Endometrium (tissue), 2 donors: ENCODE measurements around the gene CLK2.
A peak's percentile ranks its signal among the peaks of the same experiment; 100 is the strongest.
"Not testable (repeated sequence)": the region's sequence is repeated elsewhere in the genome, so short reads cannot be mapped to it uniquely, and the experiment has no call there.

Experiments
- FAIRE-seq: peaks from 2 replicates; lab custom pipeline; 2012; peaks lifted over from hg19 to GRCh38; lab: Jason Lieb, UNC
- donor health status: control.
- donor health status: control.

Gene CLK2

DNA sequence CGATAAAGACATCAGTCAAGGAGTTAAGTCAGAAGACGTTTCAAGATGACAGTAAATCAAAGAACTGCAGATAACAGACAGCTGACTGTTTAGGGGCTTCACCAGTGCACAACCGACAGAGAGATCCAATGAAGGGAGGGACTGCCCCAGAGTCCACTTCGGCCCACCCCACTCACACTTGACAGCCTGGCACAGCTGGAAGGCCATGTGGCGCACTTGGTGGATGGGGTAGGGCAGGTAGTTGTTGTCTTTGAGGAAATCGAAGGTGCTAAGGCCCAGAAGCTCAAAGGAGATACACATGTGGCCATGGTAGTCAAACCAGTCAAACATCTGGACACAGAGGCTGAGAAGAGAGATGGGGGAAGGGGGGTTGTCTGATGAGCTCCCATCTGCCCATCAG, 6.8 kb downstream of the CLK2 start:
- no peak for FAIRE-seq

DNA sequence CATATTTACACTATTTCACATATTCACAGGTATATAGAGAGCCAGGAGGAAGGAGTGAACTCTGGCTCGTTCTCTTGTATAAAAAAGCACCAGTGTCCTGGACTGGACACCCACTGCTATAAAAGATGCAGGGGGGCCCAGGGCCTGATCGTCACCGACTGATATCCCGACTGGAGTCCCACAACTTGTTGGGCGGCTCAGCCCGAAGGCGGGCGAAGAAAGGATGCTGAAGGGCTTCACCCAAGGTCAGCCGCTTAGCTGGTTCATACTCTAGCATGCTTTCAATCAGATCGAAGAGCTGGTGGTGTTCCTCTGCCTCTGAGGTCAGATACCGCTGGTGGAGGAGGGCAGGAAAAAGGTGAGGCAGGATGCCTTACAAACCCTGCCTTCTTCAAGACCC, 10.2 kb downstream of the CLK2 start:
- no peak for FAIRE-seq

DNA sequence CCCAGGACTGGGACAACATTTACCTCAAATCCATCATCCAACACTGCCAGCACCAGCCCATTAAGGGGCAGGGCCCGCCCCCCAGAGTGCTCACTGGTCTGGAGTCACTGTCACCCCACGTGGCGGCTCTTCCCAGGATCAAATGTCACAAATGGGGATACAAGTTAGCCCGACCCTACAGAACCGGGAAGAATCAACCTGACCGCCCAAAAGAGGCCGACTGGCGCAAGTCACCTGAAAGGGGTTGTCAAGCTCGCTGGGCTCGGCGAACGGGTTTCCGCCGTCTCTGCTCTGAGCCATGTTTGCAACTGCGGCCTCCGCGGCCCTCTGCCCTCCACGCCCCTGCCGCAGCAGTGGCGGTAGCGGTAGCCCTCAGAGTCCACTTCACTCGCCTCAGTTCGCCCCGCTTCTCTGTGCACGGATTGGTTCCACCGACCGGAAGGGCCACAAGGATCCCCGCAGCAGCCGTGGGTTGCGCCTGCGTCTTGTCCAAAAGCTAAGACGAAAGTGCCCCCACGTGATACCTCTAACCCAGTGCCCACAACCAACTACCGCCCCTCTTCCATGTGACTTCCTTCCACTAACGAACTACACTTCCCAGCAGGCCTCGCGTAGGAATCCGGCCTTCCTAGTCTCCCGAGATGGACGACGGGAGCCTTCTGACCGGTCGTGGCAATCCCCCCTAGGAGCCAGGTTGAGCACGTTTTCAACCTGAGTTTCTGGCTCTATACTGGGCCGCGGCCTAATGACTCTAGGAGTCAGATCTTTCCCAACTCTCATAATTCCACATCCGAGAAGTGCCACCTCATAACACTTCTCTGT, 11.2 kb downstream of the CLK2 start, which contains the start of gene SCAMP3:
TSS of gene SCAMP3 (minus strand) at position 509 of the 822 bp plus-strand sequence. CDS start at position 300, 209 bp downstream.
- peak; percentile 86 for FAIRE-seq

DNA sequence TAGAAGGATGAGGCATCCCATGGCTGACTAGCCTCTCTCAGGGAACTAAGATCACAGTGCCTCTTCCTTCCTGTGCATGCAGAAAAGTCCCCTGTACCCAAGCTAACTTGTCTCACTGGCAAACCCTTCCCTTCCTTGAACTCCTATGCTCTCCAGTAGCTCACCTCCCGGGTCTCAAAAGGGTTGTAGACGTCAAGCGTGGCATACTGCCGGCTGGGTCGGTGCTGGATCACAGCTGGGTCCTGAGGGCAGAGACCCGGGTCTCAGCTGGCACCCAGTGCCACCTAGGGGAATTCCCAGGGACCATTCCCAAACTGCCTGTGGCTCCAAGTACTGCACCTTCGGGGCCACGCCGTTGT, 11.8 kb downstream of the CLK2 start:
- no peak for FAIRE-seq

DNA sequence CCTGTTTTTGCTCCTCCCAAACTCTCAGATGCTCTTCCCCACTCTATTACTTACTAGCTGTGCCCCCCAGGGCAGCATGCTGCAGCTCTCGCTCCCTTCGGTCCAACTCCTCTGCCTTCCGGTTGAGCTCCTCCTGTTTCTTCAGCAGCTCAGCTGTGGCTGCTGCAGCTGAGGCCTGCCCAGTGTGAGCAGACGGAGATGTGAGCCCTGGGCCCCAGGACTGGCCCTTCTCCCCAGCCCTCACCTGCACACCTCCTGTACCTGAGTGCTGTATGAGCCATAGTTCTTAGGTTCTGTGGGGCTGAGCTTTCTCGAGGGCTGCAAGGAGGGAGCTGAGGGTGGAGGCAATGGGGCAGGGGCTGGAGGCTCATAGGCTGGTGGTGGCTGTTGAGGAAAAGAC, 13.0 kb downstream of the CLK2 start:
- FAIRE-seq = no peak

DNA sequence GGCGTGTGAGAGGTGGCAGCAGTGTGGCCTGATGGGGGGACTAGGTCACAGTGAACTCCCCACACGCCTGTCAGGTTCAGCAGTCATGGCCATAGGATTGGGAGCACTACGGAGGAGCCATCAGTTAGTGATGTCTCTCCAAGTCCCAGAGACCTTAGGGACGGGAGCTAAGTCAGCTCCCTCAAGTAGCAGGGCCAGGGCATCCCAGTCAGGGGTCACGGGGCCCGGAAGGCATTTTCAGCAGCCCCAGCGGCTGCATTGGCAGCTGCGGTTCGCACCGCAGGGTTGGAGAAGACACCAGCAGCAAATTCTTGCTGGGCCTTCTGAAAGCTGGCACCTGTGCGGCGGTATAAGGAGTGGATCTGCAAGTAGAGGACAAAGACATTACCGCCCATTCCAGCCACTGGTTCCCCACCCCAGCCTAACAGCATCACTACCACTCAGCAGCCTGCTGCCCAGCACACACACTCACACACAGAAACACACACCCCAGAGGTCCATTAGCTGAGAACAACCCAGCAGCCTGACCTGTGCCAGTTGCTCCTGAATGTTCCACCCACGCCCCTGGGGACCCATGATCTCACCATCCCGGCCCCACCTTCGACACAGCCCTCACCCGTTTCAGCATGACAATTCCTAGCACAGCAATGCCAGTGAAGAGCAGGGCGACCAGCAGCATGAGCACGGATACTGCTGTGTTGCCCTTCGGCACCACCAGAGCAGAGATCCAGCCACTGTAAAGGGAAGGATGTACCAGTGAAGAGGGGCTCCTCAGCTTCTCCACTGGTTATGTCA, 17.0 kb downstream of the CLK2 start:
- no peak for FAIRE-seq

DNA sequence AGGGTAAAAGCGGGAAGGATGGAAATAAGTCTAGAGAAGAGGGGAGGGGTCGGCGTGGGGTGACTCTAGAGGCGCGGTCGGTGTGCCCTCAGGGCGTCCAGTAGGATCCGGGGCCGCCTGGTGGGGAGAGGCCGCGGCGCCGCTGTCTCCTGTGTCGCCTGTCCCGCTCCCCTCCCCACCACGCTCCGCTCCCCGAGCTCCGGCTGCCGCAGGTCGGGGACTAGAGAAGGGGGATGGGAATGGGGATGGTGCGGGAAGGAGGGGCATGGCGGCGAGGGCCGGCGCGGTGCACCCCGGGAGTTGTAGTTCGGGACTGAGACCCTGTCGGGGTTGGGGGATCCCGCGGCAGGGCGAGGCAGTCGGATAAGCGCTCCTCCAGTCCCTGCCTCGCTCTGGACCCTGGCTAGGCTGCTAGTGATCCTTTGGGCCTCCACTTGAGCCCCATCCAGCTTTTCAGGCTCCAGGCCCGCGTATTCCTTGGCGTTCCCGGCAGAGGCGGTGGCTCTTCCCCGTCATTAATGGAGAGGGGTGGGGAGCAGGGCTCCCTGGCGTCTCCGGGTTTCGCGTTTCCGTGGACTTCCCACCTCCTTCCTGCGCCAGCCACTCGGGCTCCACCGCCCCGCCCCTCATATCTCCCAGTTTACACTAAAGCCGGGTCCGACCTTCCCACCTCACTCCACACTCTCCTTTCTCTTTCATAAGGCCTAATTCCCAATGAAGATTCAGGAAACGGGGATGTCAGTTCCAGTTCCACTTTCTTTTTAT, 17.9 kb downstream of the CLK2 start, which contains the start of gene ENTREP3:
TSS of gene ENTREP3 (minus strand) at position 241 of the 765 bp plus-strand sequence. CDS start 606 bp downstream, outside the sequence.
- no peak for FAIRE-seq

DNA sequence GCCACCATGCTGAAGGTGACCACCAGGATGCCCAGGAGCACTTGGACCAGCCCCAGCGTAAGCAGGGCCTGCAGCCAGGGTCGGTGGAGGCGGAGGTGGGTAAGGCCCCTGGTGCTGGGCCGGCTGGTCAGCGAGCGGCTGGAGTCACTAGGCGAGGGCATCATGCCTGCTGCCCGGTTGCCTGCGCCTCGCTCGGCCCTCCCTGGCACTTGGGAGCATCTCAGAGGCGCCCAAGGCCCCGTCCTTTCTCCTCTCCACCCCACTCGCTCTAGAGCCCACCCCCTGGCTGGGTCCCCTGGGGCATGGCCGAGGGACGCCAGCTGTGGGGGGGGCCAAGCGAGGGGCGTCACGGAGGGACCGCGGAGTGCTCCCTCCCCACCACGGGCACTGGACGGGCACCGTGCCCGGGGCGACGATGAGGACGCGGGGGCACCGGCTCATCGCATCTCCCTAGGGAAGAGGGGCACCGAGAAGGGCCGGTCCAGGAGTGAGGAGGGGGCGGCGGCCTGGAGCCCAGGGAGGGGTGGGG, 18.5 kb downstream of the CLK2 start:
- no peak for FAIRE-seq

DNA sequence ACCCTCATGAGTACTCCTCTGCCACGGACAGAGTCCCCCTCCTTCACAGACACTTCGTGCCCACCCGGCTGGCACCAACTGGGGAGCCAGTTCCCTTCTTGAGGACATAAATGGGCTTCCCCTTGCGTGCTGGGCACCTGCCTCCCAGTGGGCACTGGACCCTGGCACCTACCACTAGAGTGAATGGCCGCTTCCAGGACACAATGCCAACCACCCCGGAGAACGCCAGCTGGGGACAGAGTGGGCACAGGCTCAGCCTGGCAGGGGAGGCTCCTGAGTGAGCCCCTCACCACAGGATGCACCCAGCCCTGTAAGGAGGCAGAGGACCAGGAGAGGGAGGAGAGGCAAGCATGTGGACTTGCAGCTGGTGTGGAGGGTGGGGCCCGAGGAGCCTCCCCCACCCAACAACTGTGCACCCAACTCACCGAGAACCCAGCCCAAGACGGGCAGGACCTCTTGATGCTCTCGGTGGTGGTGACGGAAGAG, 19.0 kb downstream of the CLK2 start:
- FAIRE-seq = no peak

DNA sequence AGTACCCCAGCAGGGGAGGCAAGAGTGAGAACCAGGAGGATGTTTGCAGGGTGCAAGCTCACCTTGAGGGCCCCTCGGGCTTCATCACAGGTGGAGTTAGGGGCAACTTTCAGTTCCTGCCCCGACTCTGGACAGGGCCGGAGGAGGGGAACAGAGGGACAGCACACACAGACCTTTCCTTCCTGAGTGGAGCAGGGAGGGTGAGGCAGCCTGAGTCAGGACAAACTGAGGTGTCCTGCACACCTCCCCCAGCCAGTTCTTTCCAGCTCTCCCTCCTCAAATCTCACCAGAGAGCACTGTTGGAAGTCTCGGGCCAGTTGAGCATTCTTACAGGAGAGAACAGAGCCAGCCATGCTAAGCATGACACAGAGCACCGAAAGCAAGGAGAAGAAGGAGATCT, 19.5 kb downstream of the CLK2 start:
- no peak for FAIRE-seq

DNA sequence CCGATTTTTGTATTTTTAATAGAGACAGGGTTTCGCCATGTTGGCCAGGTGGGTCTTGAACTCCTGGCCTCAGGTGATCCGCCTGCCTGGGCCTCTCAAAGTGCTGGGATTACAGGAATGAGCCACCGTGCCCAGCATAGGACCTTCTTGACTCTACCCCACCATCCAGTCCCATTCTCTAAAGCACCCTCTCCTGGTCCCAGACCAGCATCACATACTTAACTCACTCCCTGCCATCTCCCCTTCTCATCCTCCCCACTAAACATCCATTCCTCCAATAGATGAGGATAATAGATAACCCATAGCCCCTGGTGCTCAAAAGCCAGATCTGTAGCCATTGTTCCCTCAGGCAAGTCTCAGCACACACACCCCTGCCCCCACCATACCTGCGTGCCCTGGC, 20.1 kb downstream of the CLK2 start:
- FAIRE-seq = no peak

DNA sequence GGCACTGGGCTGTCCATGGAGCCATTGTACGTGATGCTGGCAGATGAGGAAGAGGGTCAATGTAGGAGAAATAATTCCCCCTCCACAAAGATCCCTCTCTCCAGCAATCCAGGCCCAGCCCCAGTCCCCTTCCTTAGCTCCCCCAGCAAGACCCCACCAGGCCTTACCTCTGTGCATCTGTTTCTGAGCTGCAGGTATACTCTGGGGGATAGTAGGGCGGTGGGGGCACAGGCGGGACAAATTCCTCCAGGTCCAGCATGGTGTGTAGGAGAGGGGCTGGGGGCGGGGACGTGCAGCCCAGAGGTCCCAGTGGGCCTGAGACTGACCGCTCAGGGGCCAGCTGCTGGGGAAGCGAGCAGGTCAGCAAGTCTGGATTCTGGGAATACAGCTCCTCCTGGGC, 21.7 kb downstream of the CLK2 start:
- FAIRE-seq = no peak

DNA sequence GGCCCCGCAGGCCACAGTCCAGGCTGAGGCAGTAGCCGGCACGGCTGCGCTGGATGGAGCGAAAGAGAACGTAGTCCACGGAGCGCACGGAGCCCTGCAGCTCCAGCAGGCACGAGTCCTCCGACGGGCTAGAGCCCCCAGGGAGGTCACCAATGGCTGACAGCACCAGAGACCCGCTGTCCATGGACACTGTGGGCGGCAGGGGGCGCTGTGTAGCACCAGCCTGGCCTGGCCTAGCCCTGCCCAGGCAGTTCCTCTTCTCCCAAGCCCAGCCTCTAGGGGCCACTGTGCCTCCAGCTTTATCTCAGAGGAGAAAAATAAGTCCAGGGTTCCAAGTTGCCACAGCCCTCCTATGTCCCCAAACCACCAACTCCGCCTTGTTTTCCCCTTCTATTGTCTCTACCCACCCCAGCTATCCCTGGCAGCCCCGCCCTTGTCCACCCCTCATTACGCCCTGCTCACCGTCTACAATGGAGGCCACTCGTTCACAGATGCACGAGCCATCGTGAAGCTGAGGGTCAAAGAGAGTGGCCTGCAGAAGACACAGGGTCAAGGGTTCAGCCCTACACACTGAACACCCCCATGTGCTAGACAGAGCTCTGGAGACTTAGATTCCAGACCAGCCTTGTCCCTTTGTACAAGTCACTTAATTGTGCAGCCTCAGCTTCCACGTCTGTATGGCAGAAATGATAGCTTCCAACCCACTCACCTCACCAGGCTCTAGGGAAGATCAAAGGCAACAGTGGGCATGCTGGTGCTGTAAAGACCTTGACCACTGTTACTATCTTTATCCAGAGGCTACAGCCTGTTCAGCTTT, 22.5 kb downstream of the CLK2 start:
- FAIRE-seq = no peak

DNA sequence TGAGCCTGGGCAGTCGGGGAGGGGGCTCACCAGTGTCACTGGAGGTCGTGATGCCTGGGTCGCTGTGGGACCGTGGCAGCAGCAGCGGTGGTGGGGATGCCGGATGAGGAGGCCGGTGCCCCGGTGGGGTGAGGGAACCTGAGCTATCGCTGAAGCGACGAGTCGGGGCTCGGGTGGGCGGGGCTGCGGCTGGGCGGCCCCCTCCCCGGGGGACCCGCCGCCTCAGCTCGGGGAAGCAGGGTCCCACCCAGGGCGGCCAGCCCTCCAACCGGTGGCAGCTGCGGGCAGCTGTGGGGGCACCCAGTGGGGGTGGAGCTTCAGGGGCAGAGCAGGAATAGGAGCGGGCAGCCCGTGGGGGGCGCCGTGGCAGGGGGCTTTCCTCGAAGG, 23.1 kb downstream of the CLK2 start:
- FAIRE-seq = no peak

DNA sequence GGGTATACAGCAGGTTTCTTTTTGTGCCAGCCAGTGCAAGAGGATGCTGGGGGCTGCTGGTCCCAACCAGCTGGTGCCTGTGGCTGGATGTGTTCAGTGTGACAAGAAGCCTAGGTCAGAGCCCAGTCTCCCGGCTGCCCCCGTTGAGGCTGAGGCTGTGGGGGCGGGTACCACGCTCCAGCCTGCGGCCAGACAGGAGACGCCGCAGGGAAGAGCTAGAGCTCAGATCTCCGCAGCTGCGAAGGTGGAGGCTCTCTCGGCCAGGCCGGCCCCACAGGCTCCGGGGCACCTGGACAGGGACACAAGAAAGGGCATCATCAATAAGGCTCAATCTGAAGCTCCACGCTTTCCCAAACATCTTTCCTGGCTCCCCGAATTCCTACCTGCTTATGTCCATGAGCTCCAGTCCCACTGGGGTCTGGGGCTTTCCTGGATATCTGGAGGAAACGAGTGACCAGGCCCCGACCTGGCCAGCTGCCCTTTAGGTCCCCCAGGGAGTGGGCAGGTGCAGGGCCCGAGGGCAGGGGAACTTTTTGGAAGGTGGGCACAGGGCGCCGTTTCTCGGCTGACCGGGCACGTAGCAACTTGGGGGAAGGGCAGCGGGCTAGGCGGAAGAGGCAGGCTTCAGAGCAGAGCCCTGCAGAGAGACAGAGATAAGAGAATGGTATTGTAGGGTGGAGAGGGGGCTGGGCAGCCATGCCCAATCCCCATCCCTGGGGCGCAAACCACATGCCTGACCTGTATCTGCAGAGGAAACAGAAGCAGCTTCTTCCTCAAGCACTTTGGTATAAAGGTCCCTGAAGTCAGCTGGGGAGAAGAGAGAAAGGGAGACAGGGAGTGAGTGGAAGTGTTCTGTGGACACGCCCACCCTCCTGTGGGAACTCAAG, 25.4 kb downstream of the CLK2 start:
- FAIRE-seq = no peak

DNA sequence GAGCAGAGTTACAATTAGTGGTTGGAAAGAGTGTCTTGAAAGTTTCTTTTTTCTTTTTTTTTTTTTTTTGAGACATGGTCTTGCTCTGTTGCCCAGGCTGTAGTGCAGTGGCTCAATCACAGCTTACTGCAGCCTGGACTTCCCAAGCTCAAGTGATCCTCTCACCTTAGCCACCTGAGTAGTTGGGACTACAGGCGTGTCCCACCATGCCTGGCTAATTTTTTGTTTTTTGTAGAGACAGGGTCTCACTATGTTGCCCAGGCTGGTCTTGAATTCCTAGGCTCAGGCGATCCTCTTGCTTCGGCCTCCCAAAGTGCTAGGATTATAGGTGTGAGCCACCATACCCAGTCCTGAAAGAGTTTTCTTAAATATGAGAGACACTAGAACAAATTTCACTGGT, 26.5 kb downstream of the CLK2 start:
- not testable (repeated sequence) for FAIRE-seq

DNA sequence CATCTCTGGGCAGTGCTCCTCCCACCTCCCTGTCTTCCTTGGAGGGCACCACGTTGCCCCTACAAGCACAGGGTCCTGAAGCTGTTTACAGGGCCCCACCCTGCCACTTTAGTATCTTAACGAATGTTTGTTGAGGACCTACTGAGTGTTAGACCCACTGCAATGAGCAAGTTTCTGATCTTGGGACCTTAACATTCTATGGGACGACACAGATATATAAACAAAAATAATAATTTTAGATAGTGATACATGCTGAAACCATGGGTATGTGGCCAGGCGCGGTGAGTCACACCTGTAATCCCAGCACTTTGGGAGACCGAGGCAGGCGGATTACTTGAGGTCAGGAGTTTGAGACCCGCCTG, 28.2 kb downstream of the CLK2 start:
- no peak for FAIRE-seq

DNA sequence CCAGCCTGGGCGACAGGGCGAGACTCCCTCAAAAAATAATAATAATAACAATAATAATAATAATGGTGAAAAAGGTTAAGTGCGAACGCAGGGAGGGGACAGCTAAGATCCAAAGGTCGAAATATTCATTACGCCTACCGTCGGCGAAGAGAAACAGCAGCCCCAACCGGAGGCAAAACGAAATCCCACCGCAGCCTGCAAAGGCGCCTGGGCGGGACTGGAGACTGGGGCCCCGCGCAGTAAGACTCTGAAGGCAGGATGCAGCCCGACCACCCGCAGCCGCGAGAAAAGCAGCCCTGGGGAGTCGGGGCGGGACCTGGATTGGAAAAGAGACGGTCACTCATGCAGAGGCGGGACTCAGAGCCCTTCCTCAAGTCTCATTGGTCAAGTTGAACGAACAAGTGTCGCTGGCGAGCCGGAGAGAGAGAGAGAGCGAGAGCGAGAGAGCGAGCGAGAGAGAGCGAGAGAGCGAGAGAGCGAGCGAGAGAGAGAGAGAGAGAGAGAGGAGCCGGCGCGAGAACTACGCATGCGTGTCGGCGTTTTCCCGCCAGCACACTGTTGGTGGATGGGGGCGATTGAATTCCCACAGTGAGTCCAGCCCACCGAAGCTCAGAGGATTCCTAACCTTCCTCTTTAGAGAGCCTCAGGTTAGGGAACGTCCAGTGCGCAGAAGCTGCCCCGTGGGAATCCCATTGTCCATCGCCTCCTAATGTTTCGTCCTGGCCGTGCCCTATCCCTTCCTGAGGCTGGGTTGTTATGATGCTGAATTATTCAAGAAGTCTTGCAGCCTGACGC, 28.7 kb downstream of the CLK2 start:
- FAIRE-seq = peak; percentile 82

DNA sequence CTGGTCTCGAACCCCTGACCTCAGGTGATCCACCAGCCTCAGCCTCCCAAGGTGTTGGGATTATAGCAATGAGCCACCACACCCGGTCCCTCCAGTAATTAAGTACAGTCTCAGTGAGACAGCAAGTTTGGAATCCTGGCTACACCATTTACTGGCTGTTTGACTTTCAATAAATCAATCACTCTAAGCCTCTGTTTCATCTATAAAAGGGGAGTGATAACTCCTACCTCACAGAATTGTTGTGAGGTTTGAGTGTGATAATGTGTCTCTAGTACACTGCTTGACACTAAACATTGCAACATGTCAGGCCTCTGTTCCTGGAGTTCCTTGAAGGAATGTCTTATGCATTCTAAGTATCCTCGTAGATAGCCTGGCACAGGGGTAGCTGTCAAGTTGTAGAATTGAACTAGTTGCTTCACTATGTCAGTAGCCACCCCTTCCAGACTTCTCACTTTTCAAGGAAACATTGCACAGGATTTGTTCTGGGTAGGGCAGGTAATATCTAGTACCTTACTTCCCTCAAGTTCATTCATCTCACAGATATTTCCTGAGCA, 30.4 kb downstream of the CLK2 start:
- no peak for FAIRE-seq
